NB4 (cell line): ENCODE measurements around the gene MAFB.

Source experiments
- POLR2A ChIP-seq: IDR thresholded peaks from 2 replicates; pipeline ENCODE4 v1.6.1; 2011; ENCODE audit warnings: mild to moderate bottlenecking; ENCODE audit not compliant: insufficient read length; ENCODE audit errors: extremely low read depth
- TF ChIP-seq, protein P1 (sequence below): IDR thresholded peaks from one replicate; pipeline ENCODE4 v1.5.1; 2012; ENCODE audit warnings: low read depth, low read length

GRCh38 chr20:40728996-40729395 lies 40.0 kb upstream of the MAFB start:
- TF ChIP-seq, protein P1, sequence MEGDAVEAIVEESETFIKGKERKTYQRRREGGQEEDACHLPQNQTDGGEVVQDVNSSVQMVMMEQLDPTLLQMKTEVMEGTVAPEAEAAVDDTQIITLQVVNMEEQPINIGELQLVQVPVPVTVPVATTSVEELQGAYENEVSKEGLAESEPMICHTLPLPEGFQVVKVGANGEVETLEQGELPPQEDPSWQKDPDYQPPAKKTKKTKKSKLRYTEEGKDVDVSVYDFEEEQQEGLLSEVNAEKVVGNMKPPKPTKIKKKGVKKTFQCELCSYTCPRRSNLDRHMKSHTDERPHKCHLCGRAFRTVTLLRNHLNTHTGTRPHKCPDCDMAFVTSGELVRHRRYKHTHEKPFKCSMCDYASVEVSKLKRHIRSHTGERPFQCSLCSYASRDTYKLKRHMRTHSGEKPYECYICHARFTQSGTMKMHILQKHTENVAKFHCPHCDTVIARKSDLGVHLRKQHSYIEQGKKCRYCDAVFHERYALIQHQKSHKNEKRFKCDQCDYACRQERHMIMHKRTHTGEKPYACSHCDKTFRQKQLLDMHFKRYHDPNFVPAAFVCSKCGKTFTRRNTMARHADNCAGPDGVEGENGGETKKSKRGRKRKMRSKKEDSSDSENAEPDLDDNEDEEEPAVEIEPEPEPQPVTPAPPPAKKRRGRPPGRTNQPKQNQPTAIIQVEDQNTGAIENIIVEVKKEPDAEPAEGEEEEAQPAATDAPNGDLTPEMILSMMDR = no peak
- no peak for TF ChIP-seq POLR2A
